SH-SY5Y (cell line): ENCODE measurements around the gene SPOP.

Source experiments
- GATA2 ChIP-seq: IDR thresholded peaks from 2 replicates; pipeline ENCODE4 v1.6.1; 2011; ENCODE audit warnings: mild to moderate bottlenecking, low read depth, low read length
- GATA3 ChIP-seq: IDR thresholded peaks from 2 replicates; pipeline ENCODE4 v1.6.1; 2011; ENCODE audit warnings: low read depth, mild to moderate bottlenecking, low read length, moderate library complexity

- TF ChIP-seq GATA2: no peak
- TF ChIP-seq GATA3: no peak
Observed at GRCh38 chr17:49621946-49622529, 55.9 kb downstream of the SPOP start.
